ENCODE measurements around the gene PARP16.

Gene PARP16, protein sequence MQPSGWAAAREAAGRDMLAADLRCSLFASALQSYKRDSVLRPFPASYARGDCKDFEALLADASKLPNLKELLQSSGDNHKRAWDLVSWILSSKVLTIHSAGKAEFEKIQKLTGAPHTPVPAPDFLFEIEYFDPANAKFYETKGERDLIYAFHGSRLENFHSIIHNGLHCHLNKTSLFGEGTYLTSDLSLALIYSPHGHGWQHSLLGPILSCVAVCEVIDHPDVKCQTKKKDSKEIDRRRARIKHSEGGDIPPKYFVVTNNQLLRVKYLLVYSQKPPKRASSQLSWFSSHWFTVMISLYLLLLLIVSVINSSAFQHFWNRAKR

DNA sequence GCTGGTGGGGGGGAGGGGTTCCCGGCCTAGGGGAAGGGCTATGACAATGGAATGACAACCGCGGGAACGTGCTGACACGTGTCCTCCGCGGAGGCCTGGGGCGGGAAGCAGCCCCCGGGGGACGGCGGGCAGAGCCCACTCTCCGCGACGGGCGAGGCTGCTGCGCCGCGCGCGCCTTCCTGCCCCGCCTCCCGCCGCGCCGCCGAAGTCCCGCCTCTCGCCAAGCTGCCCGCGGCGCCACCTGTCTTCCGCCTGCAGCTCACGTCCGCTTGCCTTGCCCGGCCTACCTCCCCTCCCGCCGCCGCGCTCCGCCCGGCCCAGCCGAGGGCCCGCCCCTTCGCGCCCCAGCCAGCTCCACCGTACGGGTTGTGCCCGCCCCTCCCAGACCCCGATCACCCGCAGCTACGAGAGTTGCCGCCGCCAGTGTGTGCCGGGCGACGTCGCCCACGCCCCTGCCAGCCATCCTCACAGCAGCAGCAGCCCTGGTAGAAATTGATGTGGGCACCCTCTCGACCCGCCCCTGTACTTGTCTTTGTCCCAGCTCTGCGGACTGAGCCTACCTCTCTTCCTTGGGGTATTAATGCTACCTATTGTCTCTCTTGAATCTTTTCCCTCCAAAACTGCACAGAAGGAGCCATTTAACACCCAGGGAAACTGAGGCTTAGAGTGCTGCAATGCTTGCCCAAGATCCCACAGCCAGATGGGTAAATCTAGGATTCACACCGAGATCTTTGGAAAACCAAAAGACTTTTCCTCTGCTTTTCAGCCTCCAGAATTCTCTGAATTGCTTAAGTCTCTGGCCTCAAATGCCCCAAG is at the start of gene PARP16:
Gene PARP16 (minus strand): TSS at position 180 of the 816 bp plus-strand sequence. CDS start 457 bp downstream, outside the sequence.
- DNase-seq (ENCODE audit: low spot score), result peak; percentile 93

GRCh38 chr15:65335278-65336055 is 48.8 kb upstream of the PARP16 start:
- DNase-seq (ENCODE audit: low spot score), result no peak

DNA sequence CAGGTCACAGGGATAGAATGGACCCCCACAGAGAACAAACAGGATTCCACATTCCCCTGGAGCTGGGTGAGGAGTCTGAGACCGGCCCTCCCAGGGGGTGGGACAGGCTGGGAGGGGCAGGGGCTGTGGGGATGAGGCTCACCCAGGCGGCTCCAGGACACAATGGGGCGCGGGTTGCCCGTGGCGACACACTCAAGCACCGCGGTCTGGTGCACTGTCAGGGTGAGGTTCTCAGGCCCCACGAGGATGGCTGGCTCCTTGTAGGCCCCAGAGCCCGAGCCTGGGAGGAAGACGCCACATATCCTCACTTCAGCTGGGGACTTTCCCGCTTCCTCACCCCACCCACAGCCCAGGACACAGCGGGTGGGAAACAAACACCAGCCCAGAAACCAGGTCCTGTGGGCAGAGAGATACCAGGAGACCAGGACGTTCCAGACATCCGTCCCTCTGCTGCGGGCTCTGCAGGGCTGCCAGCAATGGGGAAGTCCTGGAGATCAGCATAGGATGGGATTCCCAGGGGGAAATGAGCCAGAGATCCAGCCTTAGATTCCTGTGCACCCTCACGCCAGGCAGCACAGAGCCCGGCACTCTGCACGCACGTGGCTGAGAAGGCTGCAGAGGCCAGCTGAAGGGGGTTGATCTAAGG is 48.0 kb upstream of the PARP16 start:
- DNase-seq (ENCODE audit: low spot score), result no peak

GRCh38 chr15:65333856-65334255 is 47.2 kb upstream of the PARP16 start:
- no peak for DNase-seq (ENCODE audit: low spot score)

GRCh38 chr15:65333148-65333820 is 46.6 kb upstream of the PARP16 start:
- DNase-seq (ENCODE audit: low spot score), result no peak

GRCh38 chr15:65332391-65333147 is 45.9 kb upstream of the PARP16 start:
- no peak for DNase-seq (ENCODE audit: low spot score)

GRCh38 chr15:65331811-65332210 is 45.1 kb upstream of the PARP16 start:
- DNase-seq (ENCODE audit: low spot score), result no peak

GRCh38 chr15:65330934-65331645 is 44.4 kb upstream of the PARP16 start:
- DNase-seq (ENCODE audit: low spot score), result no peak

GRCh38 chr15:65329984-65330735 is 43.5 kb upstream of the PARP16 start:
- no peak for DNase-seq (ENCODE audit: low spot score)

DNA sequence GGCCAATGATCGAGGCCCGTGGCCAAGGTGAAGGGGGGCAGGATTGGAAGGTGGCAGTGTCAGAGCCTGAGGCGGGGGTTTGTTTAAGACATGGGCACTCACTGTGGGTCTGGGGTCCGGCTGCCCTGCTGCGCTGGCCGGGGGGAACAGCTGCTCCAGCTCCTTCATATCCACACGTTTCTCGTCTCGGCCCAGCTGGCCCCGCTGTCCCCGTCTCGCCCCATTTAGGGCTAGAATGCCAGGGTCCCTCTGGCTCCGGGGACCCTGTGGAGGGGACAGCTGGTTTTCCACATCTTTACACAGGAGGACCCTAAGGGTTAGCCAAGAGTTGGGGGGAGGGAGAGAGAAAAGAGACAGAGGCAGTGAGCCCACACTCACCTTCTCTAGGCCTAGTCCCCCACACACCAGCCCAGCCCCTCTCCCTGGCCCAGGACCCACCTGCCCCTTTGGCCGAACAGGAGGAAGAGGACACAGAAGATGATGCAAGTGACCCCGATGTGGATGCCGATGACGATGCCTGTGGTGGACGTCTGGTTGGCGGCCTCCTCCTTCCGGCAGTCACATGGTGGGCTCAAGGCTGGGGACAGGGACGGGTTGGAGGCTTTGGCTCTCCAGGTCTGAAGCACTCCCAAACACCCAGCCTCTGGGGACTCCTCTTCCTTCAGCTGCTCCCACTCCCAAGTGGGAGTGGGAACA is 42.8 kb upstream of the PARP16 start:
- DNase-seq (ENCODE audit: low spot score), result no peak

DNA sequence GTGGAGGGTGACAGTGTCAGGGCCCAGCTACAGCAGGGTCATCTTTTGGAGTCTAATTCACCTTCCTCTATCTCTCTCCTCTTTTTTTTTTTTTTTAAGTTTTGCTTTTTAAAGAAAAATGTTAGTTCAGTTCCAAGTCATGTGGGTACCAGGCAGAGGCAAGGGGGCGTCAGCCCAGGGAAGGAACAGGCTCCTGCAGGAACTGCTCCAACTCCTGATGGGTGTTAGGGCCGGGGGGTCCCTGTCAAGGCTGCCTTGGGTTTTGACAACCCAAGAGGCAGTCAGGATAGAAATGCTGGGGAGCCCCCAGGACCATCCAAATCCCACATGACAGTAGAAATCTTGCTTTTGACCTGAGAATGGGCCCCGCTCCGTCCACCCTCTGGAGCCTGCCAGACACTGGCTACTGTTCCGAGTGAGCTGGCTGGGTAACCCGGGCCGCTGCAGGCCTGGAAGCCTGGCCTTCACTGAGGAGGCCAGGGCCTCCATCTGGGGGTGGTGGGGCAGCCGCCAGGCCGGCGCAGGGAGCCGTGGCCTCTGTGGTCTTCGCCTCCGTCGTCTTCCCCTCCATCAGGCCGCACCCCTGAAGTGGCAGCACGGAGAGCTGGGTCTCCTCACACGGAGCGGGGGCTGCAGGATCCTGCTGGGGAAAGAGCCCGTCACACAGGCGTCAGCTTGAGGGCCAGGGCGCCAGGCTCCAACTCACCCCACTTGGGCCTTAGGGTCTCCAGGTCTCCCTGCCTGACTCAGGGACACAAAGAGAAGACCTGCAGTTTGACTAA is 42.0 kb upstream of the PARP16 start:
- DNase-seq (ENCODE audit: low spot score), result no peak

- DNase-seq (ENCODE audit: low spot score), result no peak
Measured at GRCh38 chr15:65327651-65328393, 41.1 kb upstream of the PARP16 start.

DNA sequence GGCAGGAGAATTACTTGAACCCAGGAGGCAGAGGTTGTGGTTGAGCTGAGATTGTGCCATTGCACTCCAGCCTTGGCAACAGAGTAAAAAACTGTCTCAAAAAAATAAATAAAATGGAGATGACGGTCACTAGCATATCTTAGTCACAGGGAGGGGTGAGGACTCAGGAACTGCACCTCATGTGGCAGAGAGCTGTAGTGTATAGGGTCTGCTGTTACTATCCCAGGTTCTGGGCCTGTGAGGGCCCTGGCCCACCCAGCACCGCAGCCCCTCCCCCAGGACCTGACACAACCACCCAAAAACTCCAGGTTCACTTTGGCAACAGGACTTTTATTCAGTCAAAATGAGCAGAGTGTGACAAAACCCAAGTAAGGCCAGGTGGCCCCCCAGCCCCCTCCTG is 40.1 kb upstream of the PARP16 start:
- no peak for DNase-seq (ENCODE audit: low spot score)

DNA sequence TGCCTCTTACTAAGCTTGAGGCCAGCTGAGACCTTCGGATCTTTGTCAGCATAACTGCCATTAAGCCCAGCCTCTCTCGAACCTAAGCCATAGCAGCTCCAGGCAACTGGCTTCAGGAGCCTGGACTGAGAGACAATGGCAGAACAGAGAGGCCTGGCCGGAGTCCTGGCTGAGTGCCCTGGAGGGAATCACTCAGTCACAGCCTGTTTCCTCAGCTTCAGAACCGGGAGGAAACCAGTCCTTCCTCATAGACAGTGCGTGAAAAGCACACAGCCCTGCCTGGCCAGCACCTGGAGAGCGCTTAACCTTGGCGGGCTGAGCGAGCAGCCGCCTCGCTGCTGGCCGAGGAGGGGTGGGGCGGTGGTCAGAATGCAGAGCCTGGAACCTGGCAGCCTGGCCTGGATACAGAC is 39.4 kb upstream of the PARP16 start:
- DNase-seq (ENCODE audit: low spot score), result no peak

GRCh38 chr15:65323071-65323511 is 36.4 kb upstream of the PARP16 start:
- no peak for DNase-seq (ENCODE audit: low spot score)

DNA sequence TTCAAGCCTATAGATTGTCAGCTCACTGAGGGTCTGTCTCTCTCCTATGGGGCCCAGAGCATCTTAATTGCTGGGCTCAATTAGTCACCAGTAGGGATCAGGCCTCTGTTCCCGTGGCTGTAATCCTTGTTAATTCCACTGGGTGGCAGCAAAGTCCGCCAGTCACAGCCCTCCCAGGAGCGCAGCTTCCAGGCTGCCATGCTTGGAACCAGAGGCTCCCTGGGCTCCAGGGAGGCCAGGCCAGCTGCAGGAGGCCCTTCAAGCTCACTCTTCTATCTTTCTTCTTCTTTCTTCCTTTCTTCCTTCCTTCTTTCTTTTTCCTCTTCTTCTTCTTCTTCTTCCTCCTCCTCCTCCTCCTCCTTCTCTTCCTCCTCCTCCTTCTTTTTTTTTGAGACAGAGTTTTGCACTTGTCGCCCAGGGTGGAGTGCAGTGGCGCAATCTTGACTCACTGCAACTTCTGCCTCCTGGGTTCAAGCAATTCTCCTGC is 32.2 kb upstream of the PARP16 start:
- peak; percentile 89 for DNase-seq (ENCODE audit: low spot score)

DNA sequence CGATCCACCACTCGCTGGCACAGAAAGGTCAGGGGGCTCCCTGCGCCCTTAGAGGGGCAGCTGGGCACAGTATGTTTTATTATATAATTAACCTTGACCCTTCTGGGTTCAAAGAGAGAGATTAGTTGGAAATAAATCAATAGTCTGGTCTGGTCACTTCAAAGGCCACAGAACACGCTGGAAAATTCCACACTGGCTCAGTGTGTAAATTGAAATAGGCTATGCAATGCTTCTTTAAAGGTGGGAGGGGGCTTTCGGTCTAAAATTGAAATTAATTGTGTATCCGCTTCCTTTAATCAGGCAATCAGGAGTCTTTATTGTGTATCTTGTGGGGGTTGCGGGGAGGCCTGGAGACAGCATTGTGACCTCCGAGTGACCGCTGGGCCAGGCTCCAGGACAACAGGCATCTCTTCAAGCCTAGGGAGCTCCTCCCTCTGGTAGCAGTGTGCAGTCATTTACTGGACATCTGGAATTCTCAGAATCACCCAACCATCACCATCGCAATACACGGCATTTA is 25.8 kb upstream of the PARP16 start:
- DNase-seq (ENCODE audit: low spot score), result no peak

Measured in NAMALWA (cell line).